Activated CD8-positive, alpha-beta T cell treated with anti-CD3 and anti-CD28 coated beads for 36 hours (primary cell): ENCODE data around the gene DPP9. TPM values are rescaled to one million over a fixed set of nuclear protein-coding genes. Genes with fewer than 3 reads are reported as not detected.

Experiments used
- ATAC-seq: fragments of 200-7000 bp; cut with Tn5 transposase; one replicate; pipeline ENCODE4 v1.10.0; 2021; ENCODE audit warnings: mild to moderate bottlenecking, moderate library complexity
- CTCF ChIA-PET: fragments of 350-600 bp; sonication (Branson Sonifier 250); formaldehyde crosslinking; loops from one replicate; lab custom pipeline; 2021; ENCODE audit warnings: antibody characterized with exemption; lab: Charles Lee
- POLR2A ChIA-PET: fragments of 350-600 bp; sonication (Branson Sonifier 250); formaldehyde crosslinking; loops from one replicate; lab custom pipeline; 2021; ENCODE audit warnings: antibody characterized with exemption; lab: Charles Lee
- DNase-seq: peaks from one replicate; pipeline ENCODE4 v3.0.0-alpha.2; 2020
- H3K27ac Mint-ChIP-seq: one replicate; pipeline ENCODE4 v1.8.0; 2021; ENCODE audit warnings: mild to moderate bottlenecking, mixed read lengths
- H3K27me3 Mint-ChIP-seq: one replicate; pipeline ENCODE4 v1.8.0; 2021; ENCODE audit warnings: mixed read lengths
- H3K36me3 Mint-ChIP-seq: one replicate; pipeline ENCODE4 v1.8.0; 2021; ENCODE audit warnings: low read depth, mixed read lengths
- H3K4me1 Mint-ChIP-seq: one replicate; pipeline ENCODE4 v1.8.0; 2021; ENCODE audit warnings: low read depth, mixed read lengths
- H3K4me3 Mint-ChIP-seq: one replicate; pipeline ENCODE4 v1.8.0; 2021; ENCODE audit warnings: mild to moderate bottlenecking, moderate library complexity, mixed read lengths
- H3K9me3 Mint-ChIP-seq: one replicate; pipeline ENCODE4 v1.8.0; 2021; ENCODE audit warnings: mixed read lengths
- intact Hi-C: fragments of 100-400 bp; cut with micrococcal nuclease; formaldehyde crosslinking; loops from one replicate; pipeline ENCODE4 v1.10.0; 2022
- total RNA-seq, 2 experiments: library from RNA; stranded (reverse); gene quantifications; one replicate each; pipeline ENCODE4 v1.2.3, GENCODE V29; 2021
- TF ChIP-seq, protein P1 (sequence below): fragments of 200-600 bp; IDR thresholded peaks from one replicate; pipeline ENCODE4 v1.8.0; 2022; ENCODE audit warnings: antibody characterized with exemption, mild to moderate bottlenecking

DPP9 gene
- total RNA-seq, 2 experiments from 2014 or later, result 60.4 to 64.0 TPM

- H3K4me1 Mint-ChIP-seq, result no peaks in the 10 kb centered on the region
- POLR2A ChIA-PET, result no interaction called here
- intact Hi-C loops, result no loop called here
- peaks cover 14% of the 10 kb centered on the region for H3K36me3 Mint-ChIP-seq
- no peaks in the 10 kb centered on the region for H3K9me3 Mint-ChIP-seq
- DNase-seq (no peak), ATAC-seq (no peak)
- TF ChIP-seq, protein P1, sequence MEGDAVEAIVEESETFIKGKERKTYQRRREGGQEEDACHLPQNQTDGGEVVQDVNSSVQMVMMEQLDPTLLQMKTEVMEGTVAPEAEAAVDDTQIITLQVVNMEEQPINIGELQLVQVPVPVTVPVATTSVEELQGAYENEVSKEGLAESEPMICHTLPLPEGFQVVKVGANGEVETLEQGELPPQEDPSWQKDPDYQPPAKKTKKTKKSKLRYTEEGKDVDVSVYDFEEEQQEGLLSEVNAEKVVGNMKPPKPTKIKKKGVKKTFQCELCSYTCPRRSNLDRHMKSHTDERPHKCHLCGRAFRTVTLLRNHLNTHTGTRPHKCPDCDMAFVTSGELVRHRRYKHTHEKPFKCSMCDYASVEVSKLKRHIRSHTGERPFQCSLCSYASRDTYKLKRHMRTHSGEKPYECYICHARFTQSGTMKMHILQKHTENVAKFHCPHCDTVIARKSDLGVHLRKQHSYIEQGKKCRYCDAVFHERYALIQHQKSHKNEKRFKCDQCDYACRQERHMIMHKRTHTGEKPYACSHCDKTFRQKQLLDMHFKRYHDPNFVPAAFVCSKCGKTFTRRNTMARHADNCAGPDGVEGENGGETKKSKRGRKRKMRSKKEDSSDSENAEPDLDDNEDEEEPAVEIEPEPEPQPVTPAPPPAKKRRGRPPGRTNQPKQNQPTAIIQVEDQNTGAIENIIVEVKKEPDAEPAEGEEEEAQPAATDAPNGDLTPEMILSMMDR, result no peak
- CTCF ChIA-PET, result no interaction called here
- no peaks in the 10 kb centered on the region for H3K27me3 Mint-ChIP-seq
- no peak overlapping the region for H3K27ac Mint-ChIP-seq
- H3K4me3 Mint-ChIP-seq, result no peak overlapping the region
Measured at GRCh38 chr19:4690361-4690760, 33.3 kb downstream of the DPP9 start.

GRCh38 chr19:4689403-4689802 is 34.2 kb downstream of the DPP9 start:
- no peak for ATAC-seq
- Mint-ChIP-seq H3K4me3 (no peak overlapping the region), H3K36me3 (peaks cover 11% of the 10 kb centered on the region), H3K27ac (no peak overlapping the region), H3K27me3 (no peaks in the 10 kb centered on the region), H3K9me3 (no peaks in the 10 kb centered on the region), H3K4me1 (no peaks in the 10 kb centered on the region)
- TF ChIP-seq, protein P1, result no peak
- ChIA-PET CTCF (interaction anchor here (1.1 kb wide), 1 partner anchor 18 kb away, joined by 3 read pairs; no protein-coding TSS in a partner anchor), POLR2A (no interaction called here)
- no peak for DNase-seq
- intact Hi-C loops, result no loop called here

- peaks cover 12% of the 10 kb centered on the region for H3K36me3 Mint-ChIP-seq
- TF ChIP-seq, protein P1, result no peak
- POLR2A ChIA-PET, result interaction anchor here (0.6 kb wide), 1 partner anchor 305 kb away, joined by 3 read pairs; no protein-coding TSS in a partner anchor
- no peaks in the 10 kb centered on the region for H3K27me3 Mint-ChIP-seq
- intact Hi-C loops, result no loop called here
- H3K4me3 Mint-ChIP-seq, result no peak overlapping the region
- H3K27ac Mint-ChIP-seq, result no peak overlapping the region
- H3K9me3 Mint-ChIP-seq, result no peaks in the 10 kb centered on the region
- ATAC-seq (no peak), DNase-seq (no peak)
- CTCF ChIA-PET, result interaction anchor here (1.1 kb wide), 1 partner anchor 18 kb away, joined by 3 read pairs; no protein-coding TSS in a partner anchor
- no peaks in the 10 kb centered on the region for H3K4me1 Mint-ChIP-seq
Measured at GRCh38 chr19:4688587-4688986, 35.1 kb downstream of the DPP9 start.

DNA sequence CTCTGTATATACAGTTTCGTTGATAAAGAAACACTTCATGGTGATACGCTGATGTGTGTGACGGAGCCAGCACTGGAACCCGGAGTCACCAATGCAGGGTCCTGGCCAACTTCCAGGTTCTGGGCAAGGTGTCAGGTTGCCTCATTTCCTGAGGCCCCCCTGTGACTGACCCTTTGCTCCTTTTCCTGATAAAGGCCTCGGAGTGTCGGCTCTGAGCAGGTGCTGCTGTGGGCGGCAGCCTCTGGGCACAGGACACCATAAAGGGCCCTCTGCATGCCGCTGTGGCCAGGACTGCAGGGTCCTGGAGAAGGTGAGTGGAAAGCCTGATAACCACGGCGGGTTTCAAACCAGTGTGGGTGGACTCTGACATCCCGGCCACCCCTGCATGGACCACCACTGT is 36.2 kb downstream of the DPP9 start:
- DNase-seq (no peak), ATAC-seq (no peak)
- intact Hi-C loops, result no loop called here
- H3K27me3 Mint-ChIP-seq, result no peaks in the 10 kb centered on the region
- ChIA-PET CTCF (no interaction called here), POLR2A (no interaction called here)
- TF ChIP-seq, protein P1, result no peak
- H3K4me1 Mint-ChIP-seq, result no peaks in the 10 kb centered on the region
- peaks cover 12% of the 10 kb centered on the region for H3K36me3 Mint-ChIP-seq
- no peak overlapping the region for H3K4me3 Mint-ChIP-seq
- H3K27ac Mint-ChIP-seq, result no peak overlapping the region
- no peaks in the 10 kb centered on the region for H3K9me3 Mint-ChIP-seq

GRCh38 chr19:4686700-4687099 is 36.9 kb downstream of the DPP9 start:
- TF ChIP-seq, protein P1, result no peak
- H3K9me3 Mint-ChIP-seq, result no peaks in the 10 kb centered on the region
- ChIA-PET CTCF (no interaction called here), POLR2A (no interaction called here)
- no peak overlapping the region for H3K27ac Mint-ChIP-seq
- intact Hi-C loops, result no loop called here
- no peak overlapping the region for H3K4me3 Mint-ChIP-seq
- ATAC-seq (no peak), DNase-seq (no peak)
- H3K4me1 Mint-ChIP-seq, result no peaks in the 10 kb centered on the region
- peaks cover 12% of the 10 kb centered on the region for H3K36me3 Mint-ChIP-seq
- no peaks in the 10 kb centered on the region for H3K27me3 Mint-ChIP-seq
